ENCODE results near the gene PTGER1. TPM values are rescaled to one million over a fixed set of nuclear protein-coding genes. Genes with fewer than 3 reads are reported as not detected.
"Not testable (repeated sequence)": the region's sequence is repeated elsewhere in the genome, so short reads cannot be mapped to it uniquely, and the experiment has no call there.

PTGER1 gene
- total and polyA plus RNA-seq, 9 of the 15 experiments (the other 6 are each of a cell fraction or from before 2014, with no cell fraction given), result 0.06 to 0.36 (median 0.31) TPM; not detected in 5

DNA sequence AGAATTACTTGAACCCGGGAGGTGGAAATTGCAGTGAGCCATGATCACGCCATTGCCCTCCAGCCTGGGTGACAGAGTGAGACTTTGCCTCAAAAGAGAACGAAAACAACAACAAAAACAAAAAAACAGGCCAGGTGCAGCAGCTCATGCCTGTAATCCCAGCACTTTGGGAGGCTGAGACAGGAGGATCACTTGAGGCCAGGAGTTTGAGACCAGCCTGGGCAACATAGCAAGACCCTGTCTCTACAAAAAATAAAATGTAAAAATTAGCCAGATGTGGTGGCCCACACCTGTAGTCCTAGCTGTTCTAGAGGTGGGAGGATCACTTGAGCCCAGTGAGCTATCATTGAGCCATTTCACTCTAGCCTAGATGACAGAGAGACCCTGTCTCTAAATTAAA is 22.9 kb downstream of the PTGER1 start:
- BruUV-seq (replicated peaks); DNase-seq (ENCODE audit: extremely low read depth in 1 of 4, low spot score in 3 of 4); H3K4me2 ChIP-seq (ENCODE audit: insufficient read depth, low read length); H3K79me2 ChIP-seq (ENCODE audit: control insufficient read depth, insufficient read depth, low read length); H3K27ac ChIP-seq (ENCODE audit: extremely low read depth, low read depth, low read length); H3K9me3 ChIP-seq (replicated peaks; ENCODE audit: control insufficient read depth, insufficient read depth, low read depth, low read length); H2AFZ ChIP-seq (ENCODE audit: low read depth, low read length); H3K4me3 ChIP-seq; POLR2A ChIA-PET; CTCF ChIA-PET (ENCODE audit: low intra/inter-chr PET ratio); H3K9ac ChIP-seq (ENCODE audit: insufficient read depth in 1 of 2, low read depth in 2 of 2, low read length in 2 of 2); FAIRE-seq; in situ Hi-C loops (cut with MboI); H3K9me1 ChIP-seq (ENCODE audit: control insufficient read depth, insufficient read depth, low read length); ATAC-seq; H3K27me3 ChIP-seq (ENCODE audit: control insufficient read depth in 2 of 2, insufficient read depth in 2 of 2, low read length in 2 of 2); H4K20me1 ChIP-seq (replicated peaks; ENCODE audit: control insufficient read depth, insufficient read depth, low read length); intact Hi-C loops (cut with micrococcal nuclease): not testable (repeated sequence)
- H3K36me3 ChIP-seq (ENCODE audit: control insufficient read depth, insufficient read depth, low read length), result peaks cover 52% of the 10 kb centered on the region
- 89% methylated on average over 3 of the region's 3 CpGs for WGBS (ENCODE audit: insufficient coverage, low coverage, missing lambda C conversion rate)
- H3K4me1 ChIP-seq (replicated peaks in 1 of 2; ENCODE audit: control insufficient read depth in 2 of 2, insufficient read depth in 2 of 2, low read length in 2 of 2), result peaks cover 6 to 23% of the 10 kb centered on the region in 2 experiments; a peak in 4 of 5 replicates
- peak; percentile 71 for TF ChIP-seq ZNF121 (CRISPR knock-in tag; conservative IDR thresholded peaks at IDR 0.05)

DNA sequence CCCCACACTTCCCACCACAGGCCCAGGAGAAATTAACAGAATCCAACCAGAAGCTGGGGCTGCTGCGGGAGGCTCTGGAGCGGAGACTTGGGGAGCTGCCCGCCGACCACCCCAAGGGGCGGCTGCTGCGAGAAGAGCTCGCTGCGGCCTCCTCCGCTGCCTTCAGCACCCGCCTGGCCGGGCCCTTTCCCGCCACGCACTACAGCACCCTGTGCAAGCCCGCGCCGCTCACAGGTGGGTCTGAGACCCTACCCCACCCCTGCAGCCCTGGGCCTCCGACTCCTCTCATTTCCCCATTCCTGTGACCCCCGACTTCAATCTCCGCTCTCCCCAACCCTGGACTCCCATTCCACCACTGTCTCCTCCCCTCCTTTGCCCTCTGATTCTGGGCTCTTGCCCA is 24.3 kb downstream of the PTGER1 start:
- no peak overlapping the region for H3K4me2 ChIP-seq (ENCODE audit: insufficient read depth, low read length)
- no peak overlapping the region for H3K9ac ChIP-seq (ENCODE audit: insufficient read depth in 1 of 2, low read depth in 2 of 2, low read length in 2 of 2)
- 100% methylated on average over 8 of the region's 19 CpGs for WGBS (ENCODE audit: insufficient coverage, low coverage, missing lambda C conversion rate)
- peak; percentile 13 for TF ChIP-seq HMGN3 (IDR thresholded peaks at IDR 0.05; ENCODE audit: borderline replicate concordance, extremely low read depth, insufficient read length, low read depth, low read length)
- TF ChIP-seq LEF1 (IDR thresholded peaks at IDR 0.05), result no peak
- TF ChIP-seq RBM22 (IDR thresholded peaks at IDR 0.05; ENCODE audit: low read depth, low read length, poor library complexity, severe bottlenecking), result peak; percentile 67
- peaks cover 5% of the 10 kb centered on the region for H3K9me1 ChIP-seq (ENCODE audit: control insufficient read depth, insufficient read depth, low read length)
- H3K9me3 ChIP-seq (replicated peaks; ENCODE audit: control insufficient read depth, insufficient read depth, low read depth, low read length), result no peaks in the 10 kb centered on the region
- H3K36me3 ChIP-seq (ENCODE audit: control insufficient read depth, insufficient read depth, low read length), result peaks cover 66% of the 10 kb centered on the region
- peaks cover 7% of the 10 kb centered on the region; the same call in 1 of the 3 replicates for H3K79me2 ChIP-seq (ENCODE audit: control insufficient read depth, insufficient read depth, low read length)
- DNase-seq (ENCODE audit: extremely low read depth in 1 of 4, low spot score in 3 of 4), result no peak
- H4K20me1 ChIP-seq (replicated peaks; ENCODE audit: control insufficient read depth, insufficient read depth, low read length), result no peaks in the 10 kb centered on the region
- no TSS peak for BruUV-seq (replicated peaks)
- in situ Hi-C loops (cut with MboI), result no loop called here
- no peak for ATAC-seq
- intact Hi-C loops (cut with micrococcal nuclease), result no loop called here
- H3K4me1 ChIP-seq (replicated peaks in 1 of 2; ENCODE audit: control insufficient read depth in 2 of 2, insufficient read depth in 2 of 2, low read length in 2 of 2), result peaks cover 6 to 23% of the 10 kb centered on the region in 2 experiments; a peak in 4 of 5 replicates
- no peaks in the 10 kb centered on the region for H3K27me3 ChIP-seq (ENCODE audit: control insufficient read depth in 2 of 2, insufficient read depth in 2 of 2, low read length in 2 of 2)
- no peak overlapping the region for H3K4me3 ChIP-seq
- no peak overlapping the region for H3K27ac ChIP-seq (ENCODE audit: extremely low read depth, low read depth, low read length)
- no peak overlapping the region for H2AFZ ChIP-seq (ENCODE audit: low read depth, low read length)
- ChIA-PET CTCF (ENCODE audit: low intra/inter-chr PET ratio) (no interaction called here), POLR2A (interaction anchor here (0.6 to 1.5 kb wide), 7 partner anchors 10 to 314 kb away, joined by 3 to 9 read pairs (median 6); partner anchors contain the start of gene ASF1B)
- FAIRE-seq, result no peak
